ENCODE data around the gene GPD2. TPM values are rescaled to one million over a fixed set of nuclear protein-coding genes. Genes with fewer than 3 reads are reported as not detected.

The GPD2 gene
- total RNA-seq, 4 donors from 2014 or later: 39.2 to 69.7 (median 64.1) TPM

- H3K27ac ChIP-seq: no peak overlapping the region
- in situ Hi-C loops (cut with MboI; ENCODE audit: low sequenced_read_pairs in 4 of 4): no loop called here
- no peak for DNase-seq
- no peaks in the 10 kb centered on the region for H3K9me3 ChIP-seq
- H3K36me3 ChIP-seq: peaks cover 0 to 34% of the 10 kb centered on the region in 2 donors
- no peak overlapping the region for H3K4me3 ChIP-seq
- intact Hi-C loops (cut with DNase I; ENCODE audit: low total_unique reads): no loop called here
- no peak for TF ChIP-seq POLR2A (IDR thresholded peaks at IDR 0.05)
- no peak for ATAC-seq
- no peaks in the 10 kb centered on the region for H3K4me1 ChIP-seq
- H3K27me3 ChIP-seq: no peaks in the 10 kb centered on the region
Measured at GRCh38 chr2:156512451-156512850, 76.3 kb downstream of the GPD2 start.

- Histone ChIP-seq H3K9me3 (no peaks in the 10 kb centered on the region), H3K4me3 (no peak overlapping the region), H3K27ac (no peak overlapping the region), H3K4me1 (no peaks in the 10 kb centered on the region), H3K27me3 (no peaks in the 10 kb centered on the region), H3K36me3 (peaks cover 0 to 34% of the 10 kb centered on the region in 2 donors)
- TF ChIP-seq POLR2A (IDR thresholded peaks at IDR 0.05) (no peak), CTCF (IDR thresholded peaks at IDR 0.05 in 4 of 5, conservative IDR thresholded peaks at IDR 0.05 in 1 of 5) (no peak)
- intact Hi-C loops (cut with DNase I; ENCODE audit: low total_unique reads) (no loop called here), in situ Hi-C loops (cut with MboI; ENCODE audit: low sequenced_read_pairs in 4 of 4) (no loop called here)
- ATAC-seq: no peak
- no peak for DNase-seq
Measured at GRCh38 chr2:156513219-156513618, 77.0 kb downstream of the GPD2 start.

GRCh38 chr2:156517419-156517818 is 81.2 kb downstream of the GPD2 start:
- in situ Hi-C loops (cut with MboI; ENCODE audit: low sequenced_read_pairs in 4 of 4): no loop called here
- H3K4me3 ChIP-seq: no peak overlapping the region
- no peak overlapping the region for H3K27ac ChIP-seq
- intact Hi-C loops (cut with DNase I; ENCODE audit: low total_unique reads): no loop called here
- H3K9me3 ChIP-seq: no peaks in the 10 kb centered on the region
- ATAC-seq: no peak
- TF ChIP-seq POLR2A (IDR thresholded peaks at IDR 0.05) (no peak), CTCF (IDR thresholded peaks at IDR 0.05 in 4 of 5, conservative IDR thresholded peaks at IDR 0.05 in 1 of 5) (no peak)
- no peaks in the 10 kb centered on the region for H3K4me1 ChIP-seq
- DNase-seq: no peak
- no peaks in the 10 kb centered on the region for H3K27me3 ChIP-seq
- H3K36me3 ChIP-seq: peaks cover 0 to 24% of the 10 kb centered on the region in 2 donors

- DNase-seq (no peak), ATAC-seq (no peak)
- no peaks in the 10 kb centered on the region for H3K9me3 ChIP-seq
- in situ Hi-C loops (cut with MboI; ENCODE audit: low sequenced_read_pairs in 4 of 4) (no loop called here), intact Hi-C loops (cut with DNase I; ENCODE audit: low total_unique reads) (no loop called here)
- H3K4me1 ChIP-seq: no peaks in the 10 kb centered on the region
- TF ChIP-seq POLR2A (IDR thresholded peaks at IDR 0.05) (no peak), CTCF (IDR thresholded peaks at IDR 0.05 in 4 of 5, conservative IDR thresholded peaks at IDR 0.05 in 1 of 5) (no peak)
- no peak overlapping the region for H3K4me3 ChIP-seq
- peaks cover 0 to 18% of the 10 kb centered on the region in 2 donors for H3K36me3 ChIP-seq
- no peak overlapping the region for H3K27ac ChIP-seq
- no peaks in the 10 kb centered on the region for H3K27me3 ChIP-seq
Measured at GRCh38 chr2:156518138-156518537, 82.0 kb downstream of the GPD2 start.

- ATAC-seq (no peak), DNase-seq (no peak)
- Histone ChIP-seq H3K9me3 (no peaks in the 10 kb centered on the region), H3K4me1 (no peaks in the 10 kb centered on the region), H3K4me3 (no peak overlapping the region), H3K36me3 (no peaks in the 10 kb centered on the region), H3K27me3 (no peaks in the 10 kb centered on the region), H3K27ac (no peak overlapping the region)
- in situ Hi-C loops (cut with MboI; ENCODE audit: low sequenced_read_pairs in 4 of 4): no loop called here
- intact Hi-C loops (cut with DNase I; ENCODE audit: low total_unique reads): no loop called here
- TF ChIP-seq CTCF (IDR thresholded peaks at IDR 0.05 in 4 of 5, conservative IDR thresholded peaks at IDR 0.05 in 1 of 5): no peak
- TF ChIP-seq POLR2A (IDR thresholded peaks at IDR 0.05): no peak
Measured at GRCh38 chr2:156522864-156523440, 86.8 kb downstream of the GPD2 start.
